Kidney epithelial cell (primary cell): ENCODE data around the gene CDH13. TPM values are rescaled to one million over a fixed set of nuclear protein-coding genes. Genes with fewer than 3 reads are reported as not detected.

Source experiments
- DNase-seq: peaks from one replicate; pipeline ENCODE4 v3.0.0-alpha.2; 2010; ENCODE audit warnings: low read depth
- H3K27me3 ChIP-seq: 2 replicates; pipeline ENCODE4 v1.6.0; 2011; ENCODE audit warnings: low read length; ENCODE audit not compliant: control insufficient read depth, insufficient read depth
- H3K36me3 ChIP-seq: 2 replicates; pipeline ENCODE4 v1.5.1; 2011; ENCODE audit warnings: low read length; ENCODE audit not compliant: control insufficient read depth, insufficient read depth
- H3K4me3 ChIP-seq: 2 replicates; pipeline ENCODE4 v1.5.1; 2011; ENCODE audit warnings: low read depth, mild to moderate bottlenecking, control low read depth, low read length
- total RNA-seq: library from RNA; depleted of rRNA; stranded (reverse); fragments of >200 nt; gene quantifications from 2 replicates; pipeline ENCODE4 v1.2.3, GENCODE V29; 2015
- TF ChIP-seq, protein P1 (sequence below): IDR thresholded peaks from 2 replicates; pipeline ENCODE4 v1.5.1; 2011; ENCODE audit warnings: mild to moderate bottlenecking, moderate library complexity, low read length, control low read depth, inconsistent platforms; ENCODE audit not compliant: insufficient read depth, poor library complexity, severe bottlenecking

CDH13 gene
- total RNA-seq, 1 donor from 2014 or later, result 32.8 TPM

GRCh38 chr16:83769397-83770008 is 1142.7 kb downstream of the CDH13 start:
- DNase-seq, result no peak
- TF ChIP-seq, protein P1, sequence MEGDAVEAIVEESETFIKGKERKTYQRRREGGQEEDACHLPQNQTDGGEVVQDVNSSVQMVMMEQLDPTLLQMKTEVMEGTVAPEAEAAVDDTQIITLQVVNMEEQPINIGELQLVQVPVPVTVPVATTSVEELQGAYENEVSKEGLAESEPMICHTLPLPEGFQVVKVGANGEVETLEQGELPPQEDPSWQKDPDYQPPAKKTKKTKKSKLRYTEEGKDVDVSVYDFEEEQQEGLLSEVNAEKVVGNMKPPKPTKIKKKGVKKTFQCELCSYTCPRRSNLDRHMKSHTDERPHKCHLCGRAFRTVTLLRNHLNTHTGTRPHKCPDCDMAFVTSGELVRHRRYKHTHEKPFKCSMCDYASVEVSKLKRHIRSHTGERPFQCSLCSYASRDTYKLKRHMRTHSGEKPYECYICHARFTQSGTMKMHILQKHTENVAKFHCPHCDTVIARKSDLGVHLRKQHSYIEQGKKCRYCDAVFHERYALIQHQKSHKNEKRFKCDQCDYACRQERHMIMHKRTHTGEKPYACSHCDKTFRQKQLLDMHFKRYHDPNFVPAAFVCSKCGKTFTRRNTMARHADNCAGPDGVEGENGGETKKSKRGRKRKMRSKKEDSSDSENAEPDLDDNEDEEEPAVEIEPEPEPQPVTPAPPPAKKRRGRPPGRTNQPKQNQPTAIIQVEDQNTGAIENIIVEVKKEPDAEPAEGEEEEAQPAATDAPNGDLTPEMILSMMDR, result no peak
- no peaks in the 10 kb centered on the region for H3K27me3 ChIP-seq

DNA sequence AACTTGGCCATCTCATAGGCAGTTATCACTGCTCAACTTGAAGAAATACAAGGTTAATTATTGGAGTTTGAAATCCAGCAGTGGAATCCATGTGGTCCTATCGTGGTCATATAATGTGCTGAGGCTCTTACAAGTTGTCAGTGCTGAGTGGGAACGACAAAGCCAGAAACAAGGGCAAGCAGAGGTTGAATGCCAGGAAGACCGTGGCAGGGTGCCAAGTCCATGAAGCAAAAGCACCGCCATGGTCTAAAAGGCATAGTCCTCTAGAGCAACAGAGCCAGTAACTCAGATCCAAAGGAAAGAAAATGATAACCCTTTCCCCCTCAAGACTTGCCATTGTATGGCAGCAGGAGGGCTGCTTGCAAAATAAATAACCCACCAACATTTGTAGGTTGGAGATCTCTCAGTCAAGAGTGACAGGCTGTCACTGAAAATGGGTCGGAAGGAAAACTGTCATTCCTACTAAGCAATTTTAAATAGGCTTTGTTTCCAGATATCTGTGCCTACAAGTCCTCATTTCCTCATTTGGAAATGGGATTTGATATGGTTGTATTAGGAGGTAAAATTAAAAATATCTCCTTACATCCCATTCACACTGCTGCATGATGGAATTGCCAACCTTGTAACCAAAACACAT is 1144.7 kb downstream of the CDH13 start:
- Histone ChIP-seq H3K36me3 (no peaks in the 10 kb centered on the region), H3K4me3 (no peak overlapping the region), H3K27me3 (no peaks in the 10 kb centered on the region)
- DNase-seq, result no peak
- TF ChIP-seq, protein P1, result no peak

More at GRCh38 chr16:83769397-83770008, 1142.7 kb downstream of the CDH13 start:
- H3K36me3 ChIP-seq, result no peaks in the 10 kb centered on the region
- no peak overlapping the region for H3K4me3 ChIP-seq

GRCh38 chr16:83772806-83773205 is 1146.0 kb downstream of the CDH13 start:
- Histone ChIP-seq H3K4me3 (no peak overlapping the region), H3K27me3 (no peaks in the 10 kb centered on the region), H3K36me3 (no peaks in the 10 kb centered on the region)
- DNase-seq, result no peak
- TF ChIP-seq, protein P1, result no peak

DNA sequence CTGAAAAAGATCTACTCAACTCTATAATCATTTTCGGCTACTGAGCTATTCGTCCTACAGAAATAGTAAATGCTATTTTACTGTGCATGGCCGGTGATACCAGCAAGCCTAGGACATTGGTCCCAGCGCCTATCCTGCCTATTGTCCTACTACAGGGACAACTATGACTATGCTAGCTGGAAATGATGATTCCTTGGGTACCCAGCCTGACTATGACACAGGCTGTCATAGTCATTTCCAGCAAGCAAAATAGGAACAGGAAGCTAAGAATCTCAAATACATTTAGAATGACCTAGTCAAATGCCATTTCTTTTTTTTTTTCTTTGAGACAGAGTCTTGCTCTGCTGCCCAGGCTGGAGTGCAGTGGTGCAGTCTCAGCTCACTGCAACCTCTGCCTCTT is 1147.3 kb downstream of the CDH13 start:
- DNase-seq, result no peak
- Histone ChIP-seq H3K27me3 (no peaks in the 10 kb centered on the region), H3K4me3 (no peak overlapping the region), H3K36me3 (no peaks in the 10 kb centered on the region)
- TF ChIP-seq, protein P1, result no peak

DNA sequence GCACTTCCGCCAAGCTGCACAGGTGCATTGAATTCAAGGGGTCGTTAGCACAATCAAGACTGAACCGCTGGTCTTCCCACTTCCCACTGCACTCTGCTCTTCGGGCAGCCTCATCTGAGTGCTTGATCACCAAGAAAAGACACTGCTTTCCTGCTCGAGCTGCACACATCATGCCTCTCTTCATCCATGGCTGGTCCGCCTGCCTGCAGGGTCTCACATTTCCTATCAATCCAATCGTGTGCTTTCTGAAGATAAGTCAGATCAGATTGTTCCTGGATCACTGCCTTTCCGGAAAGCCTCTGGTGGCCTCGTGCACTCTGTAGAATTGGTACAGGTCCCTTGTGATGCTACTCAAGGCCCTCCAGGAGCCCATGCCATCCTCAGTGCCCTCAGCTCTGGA is 1150.2 kb downstream of the CDH13 start:
- TF ChIP-seq, protein P1, result no peak
- Histone ChIP-seq H3K36me3 (no peaks in the 10 kb centered on the region), H3K4me3 (no peak overlapping the region), H3K27me3 (no peaks in the 10 kb centered on the region)
- DNase-seq, result no peak

DNA sequence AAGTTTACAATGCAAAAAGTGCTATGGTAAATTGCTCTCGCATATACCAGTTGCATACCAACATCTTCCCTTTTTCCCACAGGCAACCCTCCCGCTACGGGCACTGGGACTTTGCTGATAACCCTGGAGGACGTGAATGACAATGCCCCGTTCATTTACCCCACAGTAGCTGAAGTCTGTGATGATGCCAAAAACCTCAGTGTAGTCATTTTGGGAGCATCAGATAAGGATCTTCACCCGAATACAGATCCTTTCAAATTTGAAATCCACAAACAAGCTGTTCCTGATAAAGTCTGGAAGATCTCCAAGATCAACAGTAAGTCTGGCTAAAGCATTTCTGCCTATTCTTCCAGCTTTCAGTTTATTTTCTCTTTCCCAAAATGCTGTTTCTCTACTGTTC is 1153.1 kb downstream of the CDH13 start:
- no peak overlapping the region for H3K4me3 ChIP-seq
- no peak for DNase-seq
- no peaks in the 10 kb centered on the region for H3K27me3 ChIP-seq
- TF ChIP-seq, protein P1, result no peak
- no peaks in the 10 kb centered on the region for H3K36me3 ChIP-seq
